GM12892 (cell line): ENCODE results near the gene HIP1R.

Experiments used
- POLR2A ChIP-seq: IDR thresholded peaks from 2 replicates; pipeline ENCODE4 v1.6.1; 2011; ENCODE audit warnings: low read depth, low read length, control low read depth
- POLR2AphosphoS5 ChIP-seq: IDR thresholded peaks from 2 replicates; pipeline ENCODE4 v1.6.1; 2011; ENCODE audit warnings: low read depth, low read length, control low read depth
- TAF1 ChIP-seq: IDR thresholded peaks from 2 replicates; pipeline ENCODE4 v1.6.1; 2011; ENCODE audit warnings: low read depth, mild to moderate bottlenecking, control low read depth, low read length, borderline replicate concordance

DNA sequence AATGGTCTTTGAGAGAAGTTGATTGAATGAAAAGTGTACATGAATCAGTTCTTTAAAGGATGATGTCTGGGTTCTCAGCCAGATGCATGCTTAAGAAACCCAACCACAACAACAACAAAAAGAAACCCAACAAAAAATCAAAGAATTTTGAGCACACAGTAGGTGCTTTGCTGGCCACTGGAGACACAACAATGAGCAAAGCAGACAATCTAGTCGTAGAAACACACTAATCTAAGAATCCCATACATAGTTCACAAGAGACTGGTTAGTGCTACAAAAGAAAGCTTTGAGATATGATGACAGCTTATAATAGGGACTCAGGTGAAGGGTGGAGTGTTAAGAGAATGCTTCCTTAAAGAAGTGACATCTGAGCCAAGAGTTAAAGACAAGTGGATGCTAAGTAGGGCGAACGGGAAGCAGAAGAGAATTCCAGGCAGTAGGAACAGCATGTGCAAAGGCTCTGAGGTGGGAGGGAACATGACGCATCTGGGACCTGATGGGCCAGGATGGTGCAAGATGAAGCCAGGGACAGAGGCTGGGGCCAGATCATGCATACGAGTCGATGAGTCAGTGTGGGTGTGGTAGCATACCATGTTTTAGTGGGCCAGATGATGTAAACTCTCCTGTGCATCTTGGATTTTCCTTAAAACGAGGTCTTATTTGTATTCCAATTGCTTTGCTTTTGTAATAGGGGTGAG, 4.6 kb upstream of the HIP1R start:
- no peak for TF ChIP-seq POLR2AphosphoS5
- TF ChIP-seq POLR2A = no peak
- no peak for TF ChIP-seq TAF1
